NB4 (cell line): Measurements from ENCODE around the gene CASP5.
"Not testable (repeated sequence)": the region's sequence is repeated elsewhere in the genome, so short reads cannot be mapped to it uniquely, and the experiment has no call there.

Experiments used
- DNase-seq: peaks from one replicate; pipeline ENCODE4 v3.0.0; 2010; ENCODE audit warnings: low read depth
- H3K4me3 ChIP-seq: one replicate; pipeline ENCODE4 v1.5.1; 2011; ENCODE audit warnings: mild to moderate bottlenecking, low read depth, low read length, moderate library complexity
- MYC ChIP-seq: IDR thresholded peaks from 2 replicates; pipeline ENCODE4 v1.6.1; 2011; ENCODE audit warnings: low read depth, low read length
- POLR2A ChIP-seq: IDR thresholded peaks from 2 replicates; pipeline ENCODE4 v1.6.1; 2011; ENCODE audit warnings: mild to moderate bottlenecking; ENCODE audit not compliant: insufficient read length; ENCODE audit errors: extremely low read depth
- TF ChIP-seq, protein P1 (sequence below): IDR thresholded peaks from 2 replicates; pipeline ENCODE4 v1.6.1; 2011; ENCODE audit warnings: low read depth, low read length
- TF ChIP-seq, protein P2 (sequence below): IDR thresholded peaks from one replicate; pipeline ENCODE4 v1.5.1; 2012; ENCODE audit warnings: low read depth, low read length

CASP5 gene

DNA sequence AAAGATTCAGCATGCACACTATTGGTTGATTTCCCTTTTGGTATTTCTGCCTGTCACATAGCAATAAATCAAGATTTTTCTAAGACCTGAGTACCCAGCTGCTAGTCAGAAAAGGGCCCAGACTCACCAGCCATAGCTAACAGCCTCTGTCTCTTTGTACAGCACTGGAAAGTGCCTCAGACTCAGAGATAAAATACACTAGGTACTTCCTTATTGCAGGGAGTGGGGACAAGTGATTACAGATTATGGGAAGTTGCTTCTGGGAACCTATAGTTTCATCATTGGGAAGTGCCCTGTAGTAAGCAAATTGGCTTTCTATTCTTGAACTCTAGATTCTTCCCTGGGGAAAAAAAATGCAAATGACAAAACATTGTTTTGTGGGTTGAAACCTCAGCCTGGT is at the start of gene CASP5:
CASP5 (minus strand) TSS at position 166 of the 400 bp plus-strand sequence; CDS start at position 134, 32 bp downstream.
- TF ChIP-seq, protein P1, sequence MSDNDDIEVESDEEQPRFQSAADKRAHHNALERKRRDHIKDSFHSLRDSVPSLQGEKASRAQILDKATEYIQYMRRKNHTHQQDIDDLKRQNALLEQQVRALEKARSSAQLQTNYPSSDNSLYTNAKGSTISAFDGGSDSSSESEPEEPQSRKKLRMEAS, result no peak
- TF ChIP-seq MYC (no peak), POLR2A (no peak)
- TF ChIP-seq, protein P2, sequence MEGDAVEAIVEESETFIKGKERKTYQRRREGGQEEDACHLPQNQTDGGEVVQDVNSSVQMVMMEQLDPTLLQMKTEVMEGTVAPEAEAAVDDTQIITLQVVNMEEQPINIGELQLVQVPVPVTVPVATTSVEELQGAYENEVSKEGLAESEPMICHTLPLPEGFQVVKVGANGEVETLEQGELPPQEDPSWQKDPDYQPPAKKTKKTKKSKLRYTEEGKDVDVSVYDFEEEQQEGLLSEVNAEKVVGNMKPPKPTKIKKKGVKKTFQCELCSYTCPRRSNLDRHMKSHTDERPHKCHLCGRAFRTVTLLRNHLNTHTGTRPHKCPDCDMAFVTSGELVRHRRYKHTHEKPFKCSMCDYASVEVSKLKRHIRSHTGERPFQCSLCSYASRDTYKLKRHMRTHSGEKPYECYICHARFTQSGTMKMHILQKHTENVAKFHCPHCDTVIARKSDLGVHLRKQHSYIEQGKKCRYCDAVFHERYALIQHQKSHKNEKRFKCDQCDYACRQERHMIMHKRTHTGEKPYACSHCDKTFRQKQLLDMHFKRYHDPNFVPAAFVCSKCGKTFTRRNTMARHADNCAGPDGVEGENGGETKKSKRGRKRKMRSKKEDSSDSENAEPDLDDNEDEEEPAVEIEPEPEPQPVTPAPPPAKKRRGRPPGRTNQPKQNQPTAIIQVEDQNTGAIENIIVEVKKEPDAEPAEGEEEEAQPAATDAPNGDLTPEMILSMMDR, result no peak
- no peak for DNase-seq
- H3K4me3 ChIP-seq, result no peak within 1 kb of the TSS

DNA sequence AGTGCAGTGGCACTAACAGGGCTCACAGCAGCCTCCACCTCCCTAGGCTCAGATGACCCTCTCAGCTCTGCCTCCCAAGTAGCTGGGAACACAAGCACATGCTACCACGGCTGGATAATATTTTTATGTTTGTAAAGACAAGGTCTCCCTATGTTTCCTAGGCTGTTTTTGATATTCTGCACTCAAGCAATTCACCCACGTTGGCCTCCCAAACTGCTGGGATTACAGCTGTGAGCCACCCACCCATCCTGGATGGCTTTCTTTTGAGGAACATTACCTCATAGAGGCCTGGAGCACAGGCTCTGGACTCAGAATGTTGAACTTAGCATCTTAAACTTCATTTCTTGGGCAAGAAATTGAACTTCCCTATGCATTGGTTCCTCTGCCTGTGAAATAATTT is 49.1 kb upstream of the CASP5 start:
- not testable (repeated sequence) for DNase-seq, H3K4me3 ChIP-seq

DNA sequence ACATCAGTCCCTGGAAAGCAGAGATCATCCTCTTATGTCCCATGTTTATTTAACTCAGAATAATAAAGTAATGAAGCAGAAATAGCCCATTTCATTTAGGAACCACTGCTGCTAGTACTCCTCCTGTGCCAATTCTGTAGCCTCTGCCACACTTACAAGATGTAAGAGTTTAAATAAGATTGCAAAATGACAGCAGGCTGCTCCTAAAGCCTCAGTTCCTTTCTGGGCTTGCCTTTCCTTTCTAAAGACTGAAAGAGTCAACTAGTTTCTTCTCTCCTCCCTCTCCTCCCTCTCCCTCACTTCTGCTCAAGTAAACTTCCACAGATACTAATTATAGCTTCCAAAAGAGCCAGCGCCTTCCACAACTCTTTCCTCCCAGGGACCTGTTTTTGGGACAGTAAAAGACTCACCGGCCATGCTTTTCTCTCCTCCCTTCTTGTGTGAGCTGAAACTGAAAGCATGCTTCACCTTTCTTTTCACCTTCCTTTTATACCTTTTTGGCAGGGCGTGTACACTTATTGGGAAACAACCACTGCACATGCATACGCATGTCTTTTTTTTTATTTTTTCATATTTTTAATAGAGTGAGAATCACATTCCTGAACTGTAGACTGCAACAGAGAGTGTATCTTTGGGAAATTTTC is 48.2 kb upstream of the CASP5 start:
- TF ChIP-seq, protein P1, result no peak
- TF ChIP-seq, protein P2, result no peak
- TF ChIP-seq POLR2A (no peak), MYC (no peak)
- DNase-seq, result no peak
- no peak overlapping the region for H3K4me3 ChIP-seq

DNA sequence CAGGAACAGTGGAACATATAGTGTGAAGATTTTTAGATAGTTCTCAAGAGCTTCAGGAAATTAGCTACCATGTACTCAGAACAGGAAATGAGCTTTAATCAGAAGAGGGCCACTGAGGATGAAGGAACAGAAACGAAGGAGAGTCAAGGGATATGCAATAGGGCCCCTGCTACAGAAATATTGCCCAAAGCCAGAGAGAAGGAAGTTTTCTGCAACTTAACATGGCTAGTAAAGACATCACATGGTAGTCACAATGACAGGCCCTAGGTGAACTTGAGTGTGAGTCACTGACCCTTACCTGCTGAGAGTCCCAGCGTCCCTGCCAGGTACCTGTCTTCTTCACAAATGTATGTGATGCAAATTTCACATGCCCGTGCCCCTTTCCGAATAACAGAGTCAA is 47.3 kb upstream of the CASP5 start:
- H3K4me3 ChIP-seq, result no peak overlapping the region
- TF ChIP-seq, protein P1, result no peak
- TF ChIP-seq, protein P2, result no peak
- TF ChIP-seq MYC (no peak), POLR2A (no peak)
- DNase-seq, result no peak

DNA sequence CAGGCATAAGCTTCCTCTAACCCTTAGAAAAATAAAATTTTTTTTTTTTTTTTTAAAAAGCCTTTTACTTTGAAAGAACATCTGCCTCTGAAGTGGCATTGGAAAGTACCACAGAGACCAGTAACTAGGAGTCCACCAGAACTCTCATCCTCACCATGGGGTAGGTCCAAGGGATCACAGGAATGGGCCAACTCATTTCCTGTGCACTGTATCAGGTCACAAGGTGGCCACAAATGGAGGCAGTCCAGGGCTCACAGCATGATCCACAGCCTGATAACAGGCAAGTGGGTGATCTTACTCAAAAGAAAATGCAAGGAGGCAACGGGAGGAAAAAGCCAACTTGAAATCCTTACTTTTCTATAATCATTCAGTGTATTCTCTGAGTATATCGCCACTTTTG is 46.8 kb upstream of the CASP5 start:
- DNase-seq, H3K4me3 ChIP-seq: not testable (repeated sequence)

DNA sequence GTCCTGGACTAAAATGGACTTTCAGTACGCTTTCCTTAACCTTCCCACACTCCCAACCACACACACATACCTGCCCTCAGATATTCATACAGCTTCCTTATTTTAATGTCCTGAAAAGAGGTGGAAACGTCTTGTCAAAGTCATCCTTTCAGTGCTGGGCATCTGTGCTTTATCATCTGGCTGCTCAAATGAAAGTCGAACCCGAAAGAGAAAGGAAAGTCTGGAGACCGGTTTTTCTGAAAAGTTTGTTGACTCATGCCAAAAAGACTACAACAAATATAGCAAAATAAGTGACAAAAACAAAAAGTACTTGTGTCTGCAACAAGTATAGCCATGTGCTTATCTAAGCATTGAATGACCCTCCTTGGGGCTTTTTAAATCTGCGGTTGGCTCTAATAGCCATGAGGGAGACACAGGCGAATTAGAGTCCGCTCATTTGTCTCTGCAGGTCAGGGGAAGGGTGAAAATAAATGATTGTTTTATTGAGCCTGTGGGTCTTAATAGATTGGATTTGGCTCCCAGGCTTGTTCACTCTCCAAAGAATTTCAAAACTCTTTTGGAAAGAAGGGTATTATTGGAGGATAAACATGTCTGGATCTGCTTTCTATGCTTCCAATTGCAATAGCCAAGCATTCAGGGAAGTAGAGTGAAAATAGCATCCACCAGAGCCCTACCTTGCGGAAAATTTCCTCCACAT is 40.4 kb upstream of the CASP5 start:
- H3K4me3 ChIP-seq, DNase-seq: not testable (repeated sequence)

DNA sequence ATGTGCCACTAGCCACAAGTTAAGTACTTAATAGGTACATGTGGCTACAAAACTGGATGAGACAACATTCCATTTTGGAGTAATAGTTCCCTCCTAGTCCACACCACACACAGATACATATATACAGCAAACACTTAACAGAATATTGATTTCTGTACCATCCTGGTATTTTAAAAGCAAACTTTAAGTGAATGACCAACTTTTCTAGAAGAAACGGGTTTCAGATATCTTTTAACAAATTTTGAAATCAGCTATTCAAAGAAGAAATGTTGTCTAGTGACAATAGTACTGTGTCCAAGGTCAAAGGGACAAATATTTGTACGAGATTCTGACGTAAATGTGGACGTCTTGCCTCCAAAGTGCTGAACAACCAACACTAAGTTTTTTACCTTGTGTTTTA is 34.5 kb upstream of the CASP5 start:
- TF ChIP-seq MYC, result no peak
- TF ChIP-seq, protein P1, result no peak
- TF ChIP-seq, protein P2, result no peak
- TF ChIP-seq POLR2A, result no peak
- no peak overlapping the region for H3K4me3 ChIP-seq
- no peak for DNase-seq
